MM.1S (cell line): ENCODE measurements around the gene DTX4.

Experiments used
- CTCF ChIP-seq: fragments of 300-600 bp; sonication (generic); IDR thresholded peaks from 2 replicates; pipeline ENCODE4 v1.5.1; 2016; ENCODE audit warnings: antibody characterized with exemption, low read length, mixed read lengths
- EZH2 ChIP-seq: fragments of 300-600 bp; sonication (generic); optimal IDR thresholded peaks from 2 replicates; pipeline ENCODE3; 2017; ENCODE audit warnings: low read depth, mild to moderate bottlenecking, antibody characterized with exemption, low read length, mixed read lengths

GRCh38 chr11:59224351-59224928, 52.5 kb downstream of the DTX4 start:
- TF ChIP-seq EZH2: no peak
- no peak for TF ChIP-seq CTCF
